GDM1 (cell line): ENCODE results near the gene SAPCD2.

ENCODE experiments used
- DNase-seq: peaks from one replicate; lab custom pipeline; 2025; lab: John Stamatoyannopoulos, UW

Gene SAPCD2

DNA sequence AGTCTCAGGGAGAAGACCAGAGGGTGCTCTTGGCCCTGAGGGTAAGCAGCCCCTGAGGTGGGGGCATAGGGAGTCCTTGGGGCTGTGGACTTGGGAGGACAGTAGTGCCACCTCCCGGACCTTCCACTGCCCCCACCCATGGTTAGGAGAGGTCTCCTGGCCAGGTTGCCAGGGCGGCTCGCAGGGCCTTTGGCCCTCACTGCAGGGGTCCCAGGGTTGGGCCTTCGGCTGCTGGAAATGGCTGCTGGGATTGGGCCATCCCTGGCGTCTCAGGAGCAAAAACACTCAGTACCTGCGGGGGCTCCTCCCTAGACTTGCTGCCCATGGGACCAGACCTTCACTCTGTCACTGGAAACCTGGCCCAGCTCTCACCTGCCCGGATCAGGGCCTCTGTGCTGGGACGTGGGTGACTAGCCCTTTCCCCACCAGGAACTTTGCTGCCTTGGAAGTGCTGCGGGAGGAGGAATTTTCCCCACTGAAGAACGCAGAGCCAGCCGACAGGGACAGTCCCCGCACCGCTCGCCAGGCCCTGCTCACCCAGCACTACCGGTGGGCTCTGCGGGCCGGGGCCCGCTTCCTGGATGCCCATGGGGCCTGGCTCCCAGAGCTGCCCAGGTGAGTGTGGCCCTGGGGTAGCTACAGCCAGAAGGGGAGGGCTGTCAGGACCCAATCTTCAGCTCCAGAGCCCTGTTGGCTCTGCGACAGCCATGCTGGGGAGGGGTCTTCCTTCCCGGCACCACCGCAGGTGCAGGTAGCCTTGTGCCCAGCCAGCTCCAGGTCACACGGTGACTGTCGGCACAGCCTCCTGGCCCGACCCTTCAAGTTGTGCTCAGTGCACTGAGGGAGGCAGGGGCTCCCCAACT lies 10.1 kb upstream of the SAPCD2 start:
- DNase-seq = no peak

DNA sequence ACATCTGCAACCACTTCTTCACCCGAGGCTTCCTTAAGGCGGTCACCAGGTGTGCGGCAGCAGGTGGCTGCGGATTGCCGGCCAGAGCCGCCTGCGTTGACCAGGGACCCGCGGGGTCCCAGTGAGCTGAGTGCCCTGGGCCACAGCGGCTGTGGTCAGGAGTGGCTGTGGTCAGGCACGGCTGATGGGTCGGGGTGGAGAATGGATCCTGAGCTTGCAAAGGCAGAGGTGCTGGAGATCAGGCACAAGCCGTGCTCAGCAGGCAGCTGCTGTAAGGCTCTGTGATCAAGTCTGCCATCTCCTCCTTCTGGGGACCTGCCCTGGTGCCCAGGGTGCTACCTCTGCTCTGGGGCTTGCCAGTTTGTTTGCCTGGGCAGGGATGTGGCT lies 9.0 kb upstream of the SAPCD2 start:
- DNase-seq = no peak

DNA sequence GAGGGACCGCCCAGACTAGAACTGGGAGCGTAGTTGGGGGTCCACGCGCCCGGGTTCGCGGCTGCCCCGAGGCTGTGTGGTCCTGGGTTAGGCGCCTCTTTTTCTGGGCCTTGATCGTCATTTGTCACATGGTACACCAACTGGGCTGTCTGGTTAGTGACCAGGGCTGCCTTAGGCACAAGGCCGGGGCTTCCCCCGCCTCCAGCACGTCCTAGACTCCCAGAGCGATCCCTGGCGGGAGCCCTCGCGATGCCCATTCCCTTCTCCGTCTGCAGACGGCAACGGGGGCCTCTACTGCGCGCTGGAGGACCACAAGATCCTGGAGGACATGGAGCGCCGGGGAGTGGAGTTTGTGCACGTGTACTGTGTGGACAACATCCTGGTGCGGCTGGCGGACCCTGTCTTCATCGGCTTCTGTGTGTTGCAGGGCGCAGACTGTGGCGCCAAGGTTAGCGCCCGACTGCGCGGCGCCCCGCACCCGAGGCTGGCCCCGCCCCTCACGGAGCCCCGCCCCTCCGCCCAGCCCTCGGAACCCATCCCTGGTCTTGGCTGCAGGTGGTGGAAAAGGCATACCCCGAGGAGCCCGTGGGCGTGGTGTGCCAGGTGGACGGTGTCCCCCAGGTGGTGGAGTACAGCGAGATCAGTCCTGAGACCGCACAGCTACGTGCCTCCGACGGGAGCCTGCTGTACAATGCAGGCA lies 8.5 kb upstream of the SAPCD2 start:
- DNase-seq = no peak

DNA sequence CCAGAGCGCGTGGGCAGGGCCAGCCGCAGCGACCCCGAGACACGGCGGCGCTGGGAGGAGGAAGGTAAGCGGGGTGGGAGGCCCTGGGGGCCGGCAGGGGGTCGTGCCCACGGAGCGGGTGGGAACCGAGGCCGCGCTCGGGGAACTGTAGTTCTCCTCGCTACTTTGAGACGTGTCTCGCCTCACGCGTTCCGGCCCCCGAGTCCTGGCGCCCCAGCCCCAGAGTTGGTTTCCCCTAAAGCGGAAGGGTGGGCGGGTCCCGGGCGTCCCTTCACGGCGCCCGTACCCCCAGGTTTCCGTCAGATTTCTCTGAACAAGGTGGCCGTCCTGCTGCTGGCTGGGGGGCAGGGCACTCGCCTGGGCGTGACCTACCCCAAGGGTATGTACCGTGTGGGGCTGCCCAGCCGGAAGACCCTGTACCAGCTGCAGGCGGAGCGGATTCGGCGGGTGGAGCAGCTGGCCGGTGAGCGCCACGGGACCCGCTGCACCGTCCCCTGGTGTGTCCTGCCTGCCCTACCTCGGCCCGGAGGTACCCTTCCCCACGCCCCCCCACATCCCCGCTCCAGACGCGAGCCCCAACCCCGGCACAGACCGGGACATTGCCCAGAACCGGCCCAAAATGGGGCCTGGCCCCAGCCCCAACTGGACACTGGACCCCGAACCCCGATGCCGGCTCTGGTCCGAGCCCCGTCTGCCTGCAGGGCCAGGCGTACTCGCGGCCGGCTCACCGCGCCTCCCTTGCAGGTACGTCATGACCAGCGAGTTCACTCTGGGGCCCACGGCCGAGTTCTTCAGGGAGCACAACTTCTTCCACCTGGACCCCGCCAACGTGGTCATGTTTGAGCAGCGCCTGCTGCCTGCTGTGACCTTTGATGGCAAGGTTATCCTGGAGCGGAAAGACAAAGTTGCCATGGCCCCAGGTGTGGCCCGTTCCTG lies 7.7 kb upstream of the SAPCD2 start:
- DNase-seq = no peak

DNA sequence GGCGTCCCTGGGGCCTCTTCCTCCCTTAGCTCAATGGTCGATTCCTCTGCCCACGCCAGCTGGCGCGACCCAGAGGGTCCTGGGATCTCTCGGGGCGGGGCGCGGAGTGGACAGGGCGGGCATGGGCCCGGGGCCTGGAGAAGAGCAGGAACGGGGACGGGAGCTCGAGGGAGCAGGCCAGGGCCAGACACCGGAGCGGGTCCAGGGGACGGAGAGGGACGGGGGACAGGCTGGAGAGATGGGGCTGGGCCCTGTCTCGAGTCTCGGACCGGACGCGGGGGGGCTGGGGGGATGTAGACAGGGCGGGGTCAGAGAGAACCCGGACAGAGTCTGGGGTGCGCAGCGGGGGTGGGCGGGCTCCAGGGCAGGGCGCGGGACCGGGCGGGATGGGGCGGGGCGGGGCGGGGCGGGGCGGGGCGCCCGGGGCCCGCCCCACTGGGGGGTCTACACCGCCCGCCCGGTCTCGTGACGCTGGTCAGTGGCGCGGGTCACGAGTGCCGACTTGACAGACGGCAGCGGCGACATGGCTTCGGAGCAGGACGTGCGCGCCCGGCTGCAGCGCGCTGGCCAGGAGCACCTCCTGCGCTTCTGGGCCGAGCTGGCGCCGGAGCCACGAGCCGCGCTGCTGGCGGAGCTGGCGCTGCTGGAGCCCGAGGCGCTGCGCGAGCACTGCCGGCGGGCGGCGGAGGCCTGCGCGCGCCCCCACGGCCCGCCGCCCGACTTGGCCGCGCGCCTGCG lies 6.8 kb upstream of the SAPCD2 start, which contains the start of gene UAP1L1:
Gene UAP1L1, plus strand, starts transcription at position 508 of the 738 bp plus-strand sequence. Its CDS starts 16 bp downstream, at position 524.
- DNase-seq = peak; percentile 11

DNA sequence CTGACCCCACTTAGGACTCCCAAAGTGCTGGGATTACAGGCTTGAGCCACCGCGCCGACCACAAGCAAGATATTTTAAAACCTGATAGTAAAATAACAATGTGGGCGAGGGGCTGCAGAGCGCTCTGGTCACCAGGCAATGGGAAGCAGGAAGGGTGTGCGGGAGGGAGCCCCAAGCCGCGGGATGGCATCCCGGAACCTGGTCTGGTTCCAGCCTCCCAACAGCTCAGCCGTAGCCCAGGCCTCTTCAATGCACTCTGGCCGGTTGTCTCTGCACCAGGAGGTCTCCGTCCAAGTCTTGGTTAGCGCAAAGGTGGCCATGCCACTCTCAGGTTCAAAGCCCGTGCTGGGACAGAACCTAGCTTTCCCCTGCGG lies 6.3 kb upstream of the SAPCD2 start:
- DNase-seq = no peak

DNA sequence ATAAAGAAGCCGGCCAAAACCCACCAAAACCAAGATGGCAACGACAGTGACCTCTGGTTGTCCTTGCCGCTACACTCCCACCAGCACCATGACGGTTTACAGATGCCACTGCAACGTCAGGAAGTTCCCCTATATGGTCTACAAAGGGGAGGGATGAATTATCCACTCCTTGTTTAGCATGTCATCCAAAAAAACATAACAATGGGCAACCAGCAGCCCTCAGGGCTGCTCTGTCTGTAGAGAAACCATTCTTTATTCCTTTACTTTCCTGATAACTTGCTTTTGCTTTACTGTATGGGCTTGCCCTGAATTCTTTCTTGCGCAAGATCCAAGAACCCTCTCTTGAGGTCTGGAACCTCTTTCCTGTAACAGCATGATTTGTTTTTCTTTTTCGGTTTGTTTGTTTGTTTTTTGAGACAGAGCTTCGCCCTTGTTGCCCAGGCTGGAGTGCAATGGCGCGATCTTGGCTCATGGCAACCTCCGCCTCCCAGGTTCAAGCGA lies 5.0 kb upstream of the SAPCD2 start:
- no peak for DNase-seq

DNA sequence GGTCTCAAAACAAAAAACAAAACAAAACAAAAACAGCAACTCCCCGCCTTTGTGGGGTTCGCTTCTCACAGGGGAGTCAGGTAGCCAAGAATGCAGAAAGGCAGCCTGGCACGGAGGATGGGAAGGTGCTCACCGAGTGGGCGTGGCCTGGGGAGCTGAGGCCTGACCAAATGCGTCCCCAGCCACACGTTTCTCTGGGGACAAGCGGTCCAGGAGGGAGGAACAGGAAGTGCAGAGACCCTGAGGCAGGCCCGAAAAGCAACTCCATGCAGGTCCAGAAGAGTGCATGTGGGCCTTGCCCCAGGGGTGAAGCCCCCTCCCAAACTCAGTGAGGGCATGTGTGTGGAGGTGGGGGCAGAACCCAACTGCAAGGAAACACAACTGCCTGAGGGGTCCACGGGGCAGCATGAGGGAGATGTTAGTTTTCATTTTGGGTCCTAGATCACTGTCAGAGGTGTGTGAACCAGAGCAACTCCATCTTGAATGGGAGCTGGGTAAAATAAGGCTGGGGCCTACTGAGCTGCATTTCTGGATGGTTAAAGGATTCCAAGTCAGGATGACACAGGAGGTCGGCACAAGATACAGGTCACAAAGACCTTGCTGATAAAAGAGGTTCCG lies 4.4 kb upstream of the SAPCD2 start:
- no peak for DNase-seq

DNA sequence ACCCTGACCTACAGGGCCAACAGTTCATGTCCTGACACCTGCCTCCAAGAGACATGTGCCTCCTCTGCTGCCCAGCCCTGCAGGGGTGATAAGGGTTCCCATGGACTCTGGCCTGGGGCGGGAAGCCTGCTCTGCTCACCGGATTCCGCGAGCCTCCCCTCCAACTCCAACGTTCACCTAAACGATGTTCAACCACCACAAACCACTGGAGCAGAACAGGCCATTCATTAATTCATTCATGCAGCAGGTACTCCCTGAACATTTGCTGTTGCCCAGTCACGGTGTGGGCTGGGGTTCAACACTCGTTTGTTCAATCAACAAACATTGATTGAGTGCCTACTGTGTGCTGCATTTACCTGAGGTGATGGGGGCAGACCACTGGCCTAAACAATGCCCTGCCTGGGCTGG lies 3.6 kb upstream of the SAPCD2 start:
- no peak for DNase-seq

DNA sequence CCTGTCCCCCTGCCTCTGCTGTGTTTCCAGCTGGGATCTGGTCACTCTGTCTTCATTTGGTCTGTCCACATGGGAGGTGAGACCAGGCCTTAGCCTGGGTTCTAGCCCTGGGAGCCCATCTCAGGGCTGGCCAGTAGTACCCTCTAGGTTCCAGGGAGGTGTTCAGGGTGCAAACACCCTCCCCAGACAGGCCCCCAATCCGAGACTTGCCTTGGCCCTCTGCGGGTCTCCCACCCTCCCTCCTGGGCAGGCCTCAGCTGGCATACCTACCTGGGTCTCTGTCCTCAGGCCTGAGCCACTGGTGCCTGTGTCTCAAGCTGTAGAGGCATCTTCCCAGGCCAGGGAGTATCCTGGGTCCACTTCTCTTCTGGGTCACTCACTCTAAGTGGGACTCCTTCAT lies 925 bp upstream of the SAPCD2 start:
- DNase-seq = no peak

DNA sequence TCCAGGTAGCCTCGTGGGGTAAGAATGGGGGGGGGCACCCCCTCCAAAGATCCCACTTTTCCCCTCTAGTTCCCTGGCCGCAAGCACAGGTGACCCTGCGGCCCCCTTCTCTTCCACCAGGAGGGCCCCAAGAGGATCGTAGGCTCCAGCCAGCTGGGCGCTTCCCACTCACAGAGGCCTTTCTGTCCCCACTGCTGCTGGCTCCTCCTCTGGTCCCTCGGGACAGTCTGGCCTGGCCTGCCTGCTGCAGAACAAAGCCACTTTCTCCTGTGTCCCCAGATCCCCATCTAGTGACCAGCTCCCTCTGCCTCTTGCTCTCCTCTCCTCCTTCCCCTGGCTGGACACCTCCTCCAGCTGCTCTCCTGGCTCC lies 534 bp upstream of the SAPCD2 start:
- no peak for DNase-seq

DNA sequence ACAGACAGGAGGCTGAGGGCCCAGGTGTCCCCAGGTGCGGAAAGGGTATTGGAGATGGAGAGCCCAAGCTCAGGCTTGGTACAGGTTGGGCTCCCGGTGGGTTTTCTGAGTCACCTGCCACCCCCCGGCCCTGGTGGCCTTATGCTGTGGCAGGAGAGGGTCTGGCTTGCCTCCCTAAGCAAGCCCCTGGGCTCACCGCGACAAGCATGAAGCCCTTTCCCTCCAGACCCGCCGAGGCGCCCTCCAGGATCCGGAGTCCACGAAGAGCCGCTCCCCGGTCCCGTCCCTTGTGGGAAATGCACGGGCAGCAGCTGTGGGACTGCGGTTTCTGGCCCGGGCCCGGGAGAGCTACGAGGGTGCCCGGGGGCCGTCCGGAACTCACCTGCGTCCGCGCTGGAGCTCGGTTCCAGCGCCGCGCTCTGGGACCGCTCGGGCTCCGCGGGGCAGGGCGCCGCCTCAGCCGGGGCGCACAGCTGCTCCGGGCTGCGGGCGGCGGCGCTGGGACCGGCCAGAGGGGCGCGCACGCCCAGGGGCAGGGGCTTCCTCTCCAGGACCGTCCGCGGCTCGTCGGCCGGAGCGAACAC lies 757 bp downstream of the SAPCD2 start:
- DNase-seq = no peak

DNA sequence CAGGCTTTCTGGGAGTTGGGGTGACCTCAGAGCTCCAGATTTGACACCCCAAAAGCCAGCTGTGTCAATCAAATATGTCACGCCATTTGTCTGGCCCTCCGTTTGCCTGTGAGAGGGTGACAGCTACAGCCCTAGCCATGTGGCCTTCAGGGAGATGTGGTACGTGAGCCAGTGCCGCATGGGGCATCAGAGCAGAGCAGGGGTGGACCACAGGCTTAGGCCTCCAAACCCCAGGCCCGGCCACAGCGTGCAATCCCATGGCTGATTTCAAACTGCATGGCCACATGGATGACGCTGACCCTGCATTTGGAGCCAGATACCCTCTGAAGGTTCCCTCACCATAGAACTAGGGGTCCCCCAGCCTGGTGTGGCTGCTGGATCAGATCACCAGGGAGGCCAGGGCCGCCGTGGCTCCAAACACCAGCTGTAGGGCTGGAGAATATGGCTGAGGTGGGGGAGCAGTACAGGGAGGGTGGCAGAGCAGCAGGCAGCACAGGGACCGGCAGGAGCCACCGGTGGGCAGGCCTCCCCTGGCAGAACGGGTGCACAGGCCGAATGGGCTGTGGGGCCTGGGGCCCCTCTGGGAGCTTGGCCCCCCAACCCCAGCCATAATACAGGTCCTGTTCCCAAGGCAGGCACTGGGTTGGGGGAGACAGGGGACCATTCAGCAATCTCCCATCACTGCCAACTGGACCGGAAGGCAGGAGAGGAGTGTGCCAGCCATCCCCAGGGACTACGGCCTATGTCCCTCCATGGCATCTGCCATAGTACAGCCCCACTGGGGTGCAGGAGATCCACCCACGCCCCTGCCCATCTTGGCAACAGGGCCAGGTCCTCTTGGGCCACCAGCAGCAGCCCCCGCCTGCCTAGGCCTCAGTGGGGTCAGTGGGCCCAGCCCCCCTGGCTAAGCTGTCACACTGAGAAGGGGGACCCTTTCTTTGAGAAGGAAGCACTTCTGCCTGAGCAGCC lies 1.5 kb downstream of the SAPCD2 start:
- no peak for DNase-seq

DNA sequence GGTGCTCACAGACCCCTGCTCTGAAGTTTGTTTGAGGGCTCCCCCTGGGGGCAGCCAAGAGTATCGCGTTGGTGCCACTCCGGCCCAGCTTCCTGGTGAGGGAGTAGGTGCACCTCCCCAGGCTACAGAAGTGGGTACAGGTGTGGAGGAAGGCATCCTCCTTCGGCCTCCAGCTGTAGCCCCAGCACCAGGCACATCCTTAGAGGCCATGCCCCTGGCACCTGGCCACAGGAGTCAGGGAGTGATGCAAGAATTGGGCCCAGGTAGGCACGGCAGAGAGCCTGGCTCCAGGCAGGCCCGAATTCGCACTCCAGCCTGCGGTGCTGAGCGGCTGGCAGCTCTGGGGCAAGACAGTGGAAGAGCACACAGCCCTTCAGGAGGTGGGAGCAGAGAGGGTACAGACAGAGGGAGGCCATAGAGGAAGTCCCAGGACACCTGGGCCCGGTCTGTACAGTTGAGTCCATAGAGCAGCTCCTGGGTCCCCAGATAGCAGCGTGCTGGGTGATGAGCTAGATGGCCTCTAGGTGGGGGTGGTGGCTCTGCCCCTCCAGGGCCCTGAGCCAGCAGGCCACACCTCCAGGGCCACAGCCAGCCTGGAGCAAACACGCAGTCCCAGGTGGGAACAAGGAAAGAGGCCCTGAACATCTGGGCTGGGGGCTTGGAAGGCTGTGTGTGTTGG lies 2.4 kb downstream of the SAPCD2 start:
- peak; percentile 66 for DNase-seq

DNA sequence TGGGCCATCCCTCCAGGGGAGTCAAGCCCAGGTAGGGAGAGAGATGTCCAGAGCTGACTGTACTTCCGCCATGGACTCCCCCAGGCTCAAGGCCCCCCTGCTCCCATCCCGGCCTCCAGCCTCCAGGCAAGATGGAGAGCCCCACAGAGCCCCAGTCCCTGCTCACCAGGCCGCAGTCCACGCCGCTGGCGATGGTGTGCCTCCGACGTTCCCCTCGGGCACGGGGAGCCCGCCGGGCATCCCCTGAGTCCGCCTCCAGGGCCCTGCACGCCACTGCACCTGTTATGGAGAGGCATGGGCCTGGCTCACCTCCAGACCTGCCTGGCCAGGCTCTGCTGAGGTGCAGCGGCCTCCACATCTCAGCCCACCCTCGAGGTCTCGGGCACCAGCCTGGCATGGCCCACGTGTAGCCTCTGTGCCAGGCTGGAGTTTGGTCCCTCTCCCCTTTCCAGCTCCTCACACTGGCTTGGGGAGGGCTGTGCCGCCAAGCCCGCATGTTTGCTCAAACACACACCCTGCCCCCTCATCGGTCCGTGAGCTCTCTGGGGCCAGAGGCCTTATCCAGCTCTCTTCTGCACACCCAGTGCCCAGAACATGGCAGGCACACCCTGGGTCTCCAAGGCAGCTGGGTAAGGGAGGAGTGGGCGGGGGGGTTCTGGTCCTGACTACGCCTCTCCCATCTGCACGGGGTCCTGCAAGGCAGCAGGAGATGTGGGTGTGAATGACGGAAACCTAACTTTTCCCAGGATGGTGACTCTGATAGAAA lies 4.1 kb downstream of the SAPCD2 start:
- no peak for DNase-seq

DNA sequence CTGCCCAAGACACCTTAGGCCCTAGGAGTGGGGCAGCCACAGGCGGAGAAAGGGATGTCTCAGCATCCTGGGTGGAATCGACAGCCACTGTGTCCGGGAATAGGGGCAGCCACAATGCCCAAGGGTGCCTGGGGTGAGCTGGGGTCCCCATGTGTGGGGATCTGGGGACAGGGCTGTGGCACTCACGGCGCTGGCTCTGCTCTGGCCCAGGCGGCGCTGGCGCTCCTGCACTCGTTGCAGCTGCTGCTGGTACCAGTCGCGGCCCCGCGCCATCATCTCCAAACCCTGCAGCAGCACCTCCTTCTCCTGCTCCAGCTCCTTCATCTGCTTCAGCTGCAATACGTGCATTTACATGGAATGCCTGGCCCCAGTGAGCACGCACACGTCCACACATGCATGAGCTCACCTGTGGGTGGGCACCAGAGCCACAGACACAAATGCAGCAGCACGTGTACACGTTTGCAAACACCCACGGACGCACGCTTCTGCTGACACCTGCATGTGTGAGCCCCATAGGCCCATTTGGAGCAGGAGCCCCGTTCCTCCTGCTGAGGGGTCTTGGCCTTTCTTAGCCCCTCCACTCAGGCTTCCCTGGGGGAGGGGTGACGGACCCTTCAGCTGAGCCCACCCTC lies 4.9 kb downstream of the SAPCD2 start:
- DNase-seq = no peak

DNA sequence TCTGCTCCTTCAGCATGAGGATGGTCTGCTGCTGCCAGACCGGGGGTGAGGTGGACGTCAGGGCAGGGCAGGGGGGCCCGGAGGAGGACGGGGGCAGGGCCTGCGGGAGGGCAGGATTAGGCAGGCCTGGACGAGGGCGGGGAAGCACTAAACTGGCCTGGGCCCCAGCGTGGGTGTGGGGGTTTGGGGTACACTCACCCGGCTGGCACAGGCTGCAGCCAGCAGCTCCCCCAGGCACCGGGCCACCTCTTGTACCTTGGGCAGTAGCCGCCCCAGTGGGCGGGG lies 5.5 kb downstream of the SAPCD2 start:
- no peak for DNase-seq
